H1 (cell line): ENCODE results near the gene HES4. TPM values are rescaled to one million over a fixed set of nuclear protein-coding genes. Genes with fewer than 3 reads are reported as not detected.

ENCODE experiments used
- BCL11A ChIP-seq, 2 experiments: IDR thresholded peaks; one replicate each; pipeline ENCODE4 v1.6.1; 2011; ENCODE audit warnings: low read depth in 2 of 2, low read length in 2 of 2, mild to moderate bottlenecking in 2 of 2
- CHD7 ChIP-seq: fragments of 300-600 bp; sonication (generic); IDR thresholded peaks from 2 replicates; pipeline ENCODE4 v1.7.1; 2012; ENCODE audit warnings: low read length, moderate library complexity, mild to moderate bottlenecking, inconsistent platforms; ENCODE audit not compliant: insufficient replicate concordance
- EZH2 ChIP-seq: fragments of 200-600 bp; sonication (generic); IDR thresholded peaks from 2 replicates; pipeline ENCODE4 v1.7.1; 2012; ENCODE audit warnings: low read depth, mild to moderate bottlenecking, moderate library complexity, low read length, inconsistent platforms; ENCODE audit not compliant: severe bottlenecking
- FOSL1 ChIP-seq: IDR thresholded peaks from 2 replicates; pipeline ENCODE4 v1.6.1; 2011; ENCODE audit warnings: mild to moderate bottlenecking, low read depth, low read length, moderate library complexity; ENCODE audit not compliant: insufficient read depth
- MAX ChIP-seq: IDR thresholded peaks from 2 replicates; pipeline ENCODE4 v1.6.1; 2012; ENCODE audit warnings: inconsistent platforms
- PHF8 ChIP-seq: fragments of 200-600 bp; sonication (generic); conservative IDR thresholded peaks from 2 replicates; pipeline ENCODE4 v1.7.1; 2012; ENCODE audit warnings: low read depth, mild to moderate bottlenecking, inconsistent platforms, low read length, moderate library complexity
- RXRA ChIP-seq: IDR thresholded peaks from 2 replicates; pipeline ENCODE4 v1.6.1; 2011; ENCODE audit warnings: low read depth, mild to moderate bottlenecking, low read length, moderate library complexity; ENCODE audit not compliant: insufficient read depth
- SIX5 ChIP-seq: IDR thresholded peaks from 2 replicates; pipeline ENCODE4 v1.6.1; 2011; ENCODE audit warnings: mild to moderate bottlenecking, low read depth, low read length
- YY1 ChIP-seq: IDR thresholded peaks from 2 replicates; pipeline ENCODE4 v1.6.1; 2011; ENCODE audit warnings: low read depth, mild to moderate bottlenecking, low read length
- polyA plus RNA-seq, 7 experiments: library from polyadenylated mRNA; depleted of rRNA in 3 of 7; stranded (reverse) in 5 of 7; unstranded in 2 of 7; fragments of >200 nt in 5 of 7; fragments of 200-250 nt in 2 of 7; gene quantifications; 1 replicate in 5 of 7; 2 replicates in 1 of 7; 4 replicates in 1 of 7; pipeline versions ENCODE4 v1.2.1 to v1.2.3, GENCODE V29; 2011 to 2013; ENCODE audit warnings: missing spikeins in 2 of 7, mixed read lengths in 2 of 7
- total RNA-seq: library from RNA; stranded (reverse); fragmentation: NEBNext Ultra II Directional; extraction: Animal tissue kit (Norgen Biotek cat#: 25700); gene quantifications from 2 replicates; pipeline ENCODE4 v1.2.1, GENCODE V29; 2021

Gene HES4
- total and polyA plus RNA-seq, 2 of the 8 experiments (the other 6 are each of a cell fraction or from before 2014, with no cell fraction given), result 2.8 to 3.5 TPM

GRCh38 chr1:1026599-1027413 is 26.9 kb upstream of the HES4 start (continued):
- no peak for TF ChIP-seq CHD7
- TF ChIP-seq PHF8, result no peak
- no peak for TF ChIP-seq YY1
- TF ChIP-seq BCL11A (IDR thresholded peaks at IDR 0.05; ENCODE audit: low read depth in 2 of 2, low read length in 2 of 2), result no peak
- no peak for TF ChIP-seq SIX5
- no peak for TF ChIP-seq FOSL1
- no peak for TF ChIP-seq EZH2
- TF ChIP-seq RXRA, result no peak
- TF ChIP-seq MAX, result no peak
